HL-60 (cell line): Measurements from ENCODE around the gene TMEM252.

Source experiments
- CTCF ChIP-seq: IDR thresholded peaks from one replicate; pipeline ENCODE4 v1.5.1; 2011; ENCODE audit warnings: low read length, control low read depth, inconsistent platforms; ENCODE audit not compliant: insufficient read depth
- POLR2AphosphoS5 ChIP-seq: IDR thresholded peaks from 2 replicates; pipeline ENCODE4 v1.6.1; 2012; ENCODE audit warnings: low read depth
- REST ChIP-seq: IDR thresholded peaks from 2 replicates; pipeline ENCODE4 v1.6.1; 2012; ENCODE audit warnings: low read depth; ENCODE audit not compliant: insufficient replicate concordance

- TF ChIP-seq CTCF = no peak
- TF ChIP-seq POLR2AphosphoS5 = no peak
- no peak for TF ChIP-seq REST
Observed at GRCh38 chr9:68502279-68502678, 38.4 kb downstream of the TMEM252 start.
